GM21381 (cell line): ENCODE measurements around the gene NAP1L1.

Experiments used
- ATAC-seq: cut with Tn5 transposase; IDR thresholded peaks from one replicate; pipeline ENCODE4 v1.9.1; 2021; ENCODE audit warnings: mild to moderate bottlenecking, moderate library complexity; ENCODE audit not compliant: unreplicated experiment

Gene NAP1L1

GRCh38 chr12:76023069-76023690 lies 61.3 kb downstream of the NAP1L1 start:
- ATAC-seq, result no peak

- no peak for ATAC-seq
Observed at GRCh38 chr12:76022506-76022905, 62.0 kb downstream of the NAP1L1 start.

- peak; percentile 39 for ATAC-seq
Observed at GRCh38 chr12:76020731-76021672, 63.5 kb downstream of the NAP1L1 start.

GRCh38 chr12:76020281-76020680 lies 64.2 kb downstream of the NAP1L1 start:
- peak; percentile 71 for ATAC-seq

GRCh38 chr12:76018672-76019071 lies 65.8 kb downstream of the NAP1L1 start:
- no peak for ATAC-seq

- no peak for ATAC-seq
Observed at GRCh38 chr12:76018111-76018510, 66.4 kb downstream of the NAP1L1 start.

GRCh38 chr12:76014007-76014406 lies 70.5 kb downstream of the NAP1L1 start:
- no peak for ATAC-seq

- no peak for ATAC-seq
Observed at GRCh38 chr12:76013603-76014002, 70.9 kb downstream of the NAP1L1 start.

- ATAC-seq, result no peak
Observed at GRCh38 chr12:76012644-76013043, 71.8 kb downstream of the NAP1L1 start.

- ATAC-seq, result no peak
Observed at GRCh38 chr12:76010732-76011458, 73.6 kb downstream of the NAP1L1 start.

GRCh38 chr12:76008428-76008827 lies 76.1 kb downstream of the NAP1L1 start:
- ATAC-seq, result no peak

- ATAC-seq, result no peak
Observed at GRCh38 chr12:76007640-76008039, 76.8 kb downstream of the NAP1L1 start.

- no peak for ATAC-seq
Observed at GRCh38 chr12:76006028-76006925, 78.2 kb downstream of the NAP1L1 start.

- no peak for ATAC-seq
Observed at GRCh38 chr12:76003355-76003638, 81.2 kb downstream of the NAP1L1 start.

GRCh38 chr12:76002598-76003354 lies 81.7 kb downstream of the NAP1L1 start:
- ATAC-seq, result no peak

- no peak for ATAC-seq
Observed at GRCh38 chr12:75998292-75999063, 86.0 kb downstream of the NAP1L1 start.

- ATAC-seq, result no peak
Observed at GRCh38 chr12:75997658-75998057, 86.8 kb downstream of the NAP1L1 start.

- no peak for ATAC-seq
Observed at GRCh38 chr12:75996861-75997447, 87.5 kb downstream of the NAP1L1 start.

- no peak for ATAC-seq
Observed at GRCh38 chr12:75995691-75996090, 88.8 kb downstream of the NAP1L1 start.
